HCT116 (cell line): Measurements from ENCODE around the gene ETNK2. TPM values are rescaled to one million over a fixed set of nuclear protein-coding genes. Genes with fewer than 3 reads are reported as not detected.

ENCODE experiments used
- ATAC-seq: fragments of 200-7000 bp; cut with Tn5 transposase; 2 replicates; pipeline ENCODE4 v1.9.1; 2020; ENCODE audit warnings: mild to moderate bottlenecking, moderate library complexity
- BruUV-seq: library from RNA; stranded (reverse); fragments of 400-500 nt; replicated peaks from 2 replicates; lab custom pipeline; 2021; lab: Mats Ljungman, UMichigan
- CTCF ChIA-PET: fragments of 300-600 bp; sonication (Branson Sonifier 250); formaldehyde crosslinking; loops from one replicate; lab custom pipeline; 2021; ENCODE audit warnings: antibody characterized with exemption; lab: Charles Lee
- POLR2A ChIA-PET: fragments of 300-600, 350-600 bp; sonication (Branson Sonifier 250); formaldehyde crosslinking; loops from one replicate; lab custom pipeline; 2021; ENCODE audit warnings: antibody characterized with exemption; lab: Charles Lee
- RAD21 ChIA-PET, 2 experiments: fragments of 300-600 bp; sonication (Branson Sonifier 250); formaldehyde crosslinking; loops; one replicate each; lab custom pipeline; 2023; ENCODE audit warnings: low total read pairs in 2 of 2; ENCODE audit not compliant: uncharacterized antibody in 2 of 2, unreplicated experiment in 2 of 2, low non-redundant PET in 1 of 2; lab: Charles Lee
- DNase-seq: peaks from one replicate; pipeline ENCODE4 v3.0.0-alpha.2; 2010; ENCODE audit warnings: low read depth, low spot score
- H2AFZ ChIP-seq: fragments of 200-600 bp; shearing (Covaris generic), sonication (generic); 2 replicates; pipeline ENCODE4 v1.6.1; 2017; ENCODE audit warnings: low read depth, mixed run types, mixed read lengths, antibody characterized with exemption, low read length; ENCODE audit not compliant: poor library complexity, severe bottlenecking
- H3K27ac ChIP-seq: 2 replicates; pipeline ENCODE4 v1.5.1; 2012; ENCODE audit warnings: low read depth, low read length
- H3K27me3 ChIP-seq: fragments of 200-600 bp; sonication (generic); 2 replicates; pipeline ENCODE4 v1.6.1; 2016; ENCODE audit warnings: mixed run types, low read length, mixed read lengths; ENCODE audit not compliant: insufficient read depth
- H3K36me3 ChIP-seq, 2 experiments: fragments of 200-500 bp in 1 of 2; fragments of 200-600 bp in 1 of 2; sonication (Bioruptor generic) in 1 of 2; sonication (generic) in 1 of 2; 2 replicates each; pipeline versions ENCODE4 v1.5.1 to v1.6.1; 2014 to 2016; ENCODE audit warnings: low read length in 2 of 2, inconsistent platforms in 1 of 2, mixed read lengths in 1 of 2, mixed run types in 1 of 2; ENCODE audit not compliant: insufficient read depth in 2 of 2, control insufficient read depth in 1 of 2
- H3K4me1 ChIP-seq, 2 experiments: fragments of 200-600 bp in 1 of 2; sonication (generic) in 1 of 2; 2 replicates each; pipeline versions ENCODE4 v1.5.1 to v1.6.1; 2012 to 2017; ENCODE audit warnings: low read length in 2 of 2, inconsistent platforms in 1 of 2, mild to moderate bottlenecking in 1 of 2, mixed read lengths in 1 of 2, mixed run types in 1 of 2, moderate library complexity in 1 of 2; ENCODE audit not compliant: insufficient read depth in 2 of 2, control insufficient read depth in 1 of 2
- H3K4me2 ChIP-seq: fragments of 200-600 bp; sonication (generic); 2 replicates; pipeline ENCODE4 v1.6.1; 2017; ENCODE audit warnings: mixed run types, low read length, mixed read lengths
- H3K4me3 ChIP-seq, 2 experiments: fragments of 200-600 bp in 1 of 2; sonication (generic) in 1 of 2; replicated peaks in 1 of 2; 2 replicates each; pipeline ENCODE4 v1.5.1; 2011 to 2016; ENCODE audit warnings: low read length in 2 of 2, control low read depth in 1 of 2, low read depth in 1 of 2, mild to moderate bottlenecking in 1 of 2, mixed read lengths in 1 of 2, mixed run types in 1 of 2
- H3K79me2 ChIP-seq: fragments of 200-600 bp; sonication (generic); 2 replicates; pipeline ENCODE4 v1.6.1; 2017; ENCODE audit warnings: mild to moderate bottlenecking, mixed run types, low read length, moderate library complexity, mixed read lengths; ENCODE audit not compliant: insufficient read depth
- H3K9ac ChIP-seq: fragments of 200-600 bp; sonication (generic); 2 replicates; pipeline ENCODE4 v1.6.1; 2016; ENCODE audit warnings: low read length, mixed read lengths
- H3K9me2 ChIP-seq: fragments of 200-600 bp; sonication (generic), shearing (Covaris generic); 2 replicates; pipeline ENCODE4 v1.6.1; 2017; ENCODE audit warnings: mixed run types, mild to moderate bottlenecking, moderate library complexity; ENCODE audit not compliant: insufficient read depth
- H3K9me3 ChIP-seq, 2 experiments: fragments of 200-500 bp in 1 of 2; fragments of 200-600 bp in 1 of 2; sonication (Bioruptor generic) in 1 of 2; sonication (generic) in 1 of 2; 2 replicates each; pipeline ENCODE4 v1.6.1; 2014 to 2017; ENCODE audit warnings: low read length in 2 of 2, mixed read lengths in 2 of 2, inconsistent platforms in 1 of 2, low read depth in 1 of 2, mild to moderate bottlenecking in 1 of 2, mixed run types in 1 of 2, moderate library complexity in 1 of 2; ENCODE audit not compliant: control insufficient read depth in 1 of 2, insufficient read depth in 1 of 2
- H4K20me1 ChIP-seq: fragments of 200-600 bp; sonication (generic), shearing (Covaris generic); 2 replicates; pipeline ENCODE4 v1.6.1; 2017; ENCODE audit warnings: mixed run types, mild to moderate bottlenecking, moderate library complexity; ENCODE audit not compliant: insufficient read depth
- CEBPB ChIP-seq: IDR thresholded peaks from 2 replicates; pipeline ENCODE4 v1.6.1; 2012; ENCODE audit warnings: low read depth
- EGR1 ChIP-seq: IDR thresholded peaks from 2 replicates; pipeline ENCODE4 v1.6.1; 2012; ENCODE audit warnings: low read depth
- ELF1 ChIP-seq: IDR thresholded peaks from 2 replicates; pipeline ENCODE4 v1.6.1; 2012; ENCODE audit warnings: low read depth, borderline replicate concordance
- EZH2 ChIP-seq: fragments of 200-600 bp; sonication (generic); IDR thresholded peaks from 2 replicates; pipeline ENCODE4 v1.6.1; 2017; ENCODE audit warnings: antibody characterized with exemption, mixed run types
- EZH2phosphoT487 ChIP-seq: fragments of 200-600 bp; IDR thresholded peaks from 2 replicates; pipeline ENCODE4 v1.6.1; 2018; ENCODE audit warnings: antibody characterized with exemption, borderline replicate concordance
- MAX ChIP-seq: IDR thresholded peaks from 2 replicates; pipeline ENCODE4 v1.6.1; 2012
- POLR2A ChIP-seq: IDR thresholded peaks from 2 replicates; pipeline ENCODE4 v1.7.0; 2011; ENCODE audit warnings: borderline replicate concordance; ENCODE audit not compliant: insufficient read depth, insufficient read length; ENCODE audit errors: extremely low read depth
- POLR2AphosphoS5 ChIP-seq: IDR thresholded peaks from 2 replicates; pipeline ENCODE4 v1.6.1; 2011; ENCODE audit warnings: mild to moderate bottlenecking, low read depth, low read length, moderate library complexity
- RAD21 ChIP-seq: IDR thresholded peaks from 2 replicates; pipeline ENCODE4 v1.6.1; 2012; ENCODE audit warnings: low read depth, mild to moderate bottlenecking
- SIN3A ChIP-seq: IDR thresholded peaks from 2 replicates; pipeline ENCODE4 v1.6.1; 2012; ENCODE audit warnings: low read depth
- SP1 ChIP-seq: IDR thresholded peaks from 2 replicates; pipeline ENCODE4 v1.6.1; 2012; ENCODE audit warnings: low read depth
- SRF ChIP-seq: IDR thresholded peaks from 2 replicates; pipeline ENCODE4 v1.6.1; 2012; ENCODE audit warnings: low read depth
- TCF7L2 ChIP-seq: IDR thresholded peaks from 2 replicates; pipeline ENCODE4 v1.7.0; 2011; ENCODE audit warnings: borderline replicate concordance, inconsistent platforms; ENCODE audit not compliant: insufficient read depth, insufficient read length; ENCODE audit errors: extremely low read depth
- YY1 ChIP-seq: IDR thresholded peaks from 2 replicates; pipeline ENCODE4 v1.6.1; 2011; ENCODE audit warnings: low read length, low read depth, moderate library complexity, mild to moderate bottlenecking; ENCODE audit not compliant: insufficient replicate concordance; ENCODE audit errors: extremely low read depth
- ZBTB33 ChIP-seq: IDR thresholded peaks from 2 replicates; pipeline ENCODE4 v1.6.1; 2011; ENCODE audit warnings: mild to moderate bottlenecking, low read length, moderate library complexity; ENCODE audit not compliant: insufficient replicate concordance; ENCODE audit errors: extremely low read depth
- ZFX ChIP-seq: fragments of 450-650 bp; IDR thresholded peaks from 2 replicates; pipeline ENCODE4 v1.6.1; 2017
- ZNF274 ChIP-seq: fragments of 200-500 bp; sonication (Bioruptor generic); IDR thresholded peaks from 2 replicates; pipeline ENCODE4 v1.6.1; 2014; ENCODE audit warnings: mild to moderate bottlenecking, low read depth, low read length, inconsistent platforms
- intact Hi-C: fragments of 100-400 bp; cut with micrococcal nuclease; formaldehyde crosslinking; loops from 2 replicates; pipeline ENCODE4 v1.10.0; 2022
- total RNA-seq: library from RNA; stranded (reverse); gene quantifications from one replicate; pipeline ENCODE4 v1.2.1, GENCODE V29; 2021; ENCODE audit not compliant: unreplicated experiment

Gene ETNK2
- total RNA-seq, 1 experiment from 2014 or later, result 16.1 TPM

GRCh38 chr1:204126956-204127355 is 24.9 kb downstream of the ETNK2 start:
- Histone ChIP-seq H3K79me2 (no peaks in the 10 kb centered on the region), H3K36me3 (no peaks in the 10 kb centered on the region; a peak in 1 of 4 replicates), H3K9ac (no peak overlapping the region), H3K4me2 (no peak overlapping the region), H3K27ac (no peak overlapping the region), H3K9me3 (no peaks in the 10 kb centered on the region), H2AFZ (no peak overlapping the region), H3K9me2 (no peaks in the 10 kb centered on the region), H4K20me1 (no peaks in the 10 kb centered on the region), H3K4me3 (no peak overlapping the region), H3K4me1 (peaks cover 21 to 44% of the 10 kb centered on the region in 2 experiments), H3K27me3 (no peaks in the 10 kb centered on the region)
- ChIA-PET CTCF (interaction anchor here (0.6 to 7.6 kb wide), 4 partner anchors 15 to 266 kb away, joined by 3 to 246 read pairs (median 10); partner anchors contain the start of genes ETNK2 and SNRPE), RAD21 (interaction anchor here (0.6 to 1.1 kb wide), 4 partner anchors 53 to 256 kb away, joined by 4 to 7 read pairs (median 6); no protein-coding TSS in a partner anchor), POLR2A (interaction anchor here (2.4 kb wide), 1 partner anchor 256 kb away, joined by 14 read pairs; no protein-coding TSS in a partner anchor)
- no peak for DNase-seq
- ATAC-seq, result no peak
- no TSS peak for BruUV-seq
- TF ChIP-seq MAX (no peak), EZH2phosphoT487 (no peak), RAD21 (no peak), POLR2A (no peak), CEBPB (no peak), TCF7L2 (no peak), ZFX (no peak), ZNF274 (no peak)
- intact Hi-C loops, result loop anchor here (1.0 to 2.0 kb wide), 3 partner anchors 54 to 266 kb away; partner anchors contain the start of genes SNRPE and SOX13

GRCh38 chr1:204126386-204126785 is 25.5 kb downstream of the ETNK2 start:
- DNase-seq, result no peak
- Histone ChIP-seq H3K36me3 (no peaks in the 10 kb centered on the region; a peak in 1 of 4 replicates), H3K9me2 (no peaks in the 10 kb centered on the region), H3K27me3 (no peaks in the 10 kb centered on the region), H3K9me3 (no peaks in the 10 kb centered on the region), H3K4me3 (no peak overlapping the region), H3K27ac (no peak overlapping the region), H3K4me1 (peaks cover 16 to 38% of the 10 kb centered on the region in 2 experiments), H3K4me2 (no peak overlapping the region), H4K20me1 (no peaks in the 10 kb centered on the region), H3K79me2 (no peaks in the 10 kb centered on the region), H3K9ac (no peak overlapping the region), H2AFZ (no peak overlapping the region)
- ChIA-PET CTCF (interaction anchor here (3.0 to 7.6 kb wide), 2 partner anchors 14 to 254 kb away, joined by 16 to 246 read pairs; no protein-coding TSS in a partner anchor), RAD21 (no interaction called here), POLR2A (no interaction called here)
- BruUV-seq, result no TSS peak
- intact Hi-C loops, result loop anchor here (2.0 kb wide), 1 partner anchor 54 kb away; the partner anchor contains the start of gene SOX13
- no peak for ATAC-seq
- TF ChIP-seq ZBTB33, result no peak
- no peak for TF ChIP-seq SIN3A
- TF ChIP-seq CEBPB, result no peak
- no peak for TF ChIP-seq YY1
- no peak for TF ChIP-seq MAX
- TF ChIP-seq SP1, result no peak
- no peak for TF ChIP-seq POLR2AphosphoS5
- no peak for TF ChIP-seq EGR1
- TF ChIP-seq EZH2, result no peak
- no peak for TF ChIP-seq SRF
- TF ChIP-seq EZH2phosphoT487, result no peak
- TF ChIP-seq ELF1, result no peak
- no peak for TF ChIP-seq ZFX
